CD8-positive, alpha-beta memory T cell (primary cell): ENCODE measurements around the gene NFATC2. TPM values are rescaled to one million over a fixed set of nuclear protein-coding genes. Genes with fewer than 3 reads are reported as not detected.

Experiments
- CTCF ChIA-PET: fragments of 350-600 bp; sonication (Branson Sonifier 250); formaldehyde crosslinking; loops from one replicate; lab custom pipeline; 2021; ENCODE audit warnings: antibody characterized with exemption; lab: Charles Lee
- POLR2A ChIA-PET: fragments of 350-600 bp; sonication (Branson Sonifier 250); formaldehyde crosslinking; loops from one replicate; lab custom pipeline; 2021; ENCODE audit warnings: antibody characterized with exemption; lab: Charles Lee
- DNase-seq, 5 donors: peaks; one replicate each; pipeline versions ENCODE4 v3.0.0 to v3.0.0-alpha.2; 2020 to 2022; ENCODE audit warnings: mixed read lengths in 1 of 5
- H3K27ac ChIP-seq: one replicate; pipeline ENCODE4 v1.7.0; 2013; ENCODE audit warnings: low read depth, mild to moderate bottlenecking, low read length, moderate library complexity
- H3K27me3 ChIP-seq: 2 replicates; pipeline ENCODE4 v1.7.0; 2013; ENCODE audit warnings: low read length, mild to moderate bottlenecking; ENCODE audit not compliant: insufficient read depth, poor library complexity, severe bottlenecking
- H3K36me3 ChIP-seq: 2 replicates; pipeline ENCODE4 v1.7.0; 2013; ENCODE audit warnings: mild to moderate bottlenecking, low read length, moderate library complexity; ENCODE audit not compliant: insufficient read depth
- H3K4me1 ChIP-seq: 2 replicates; pipeline ENCODE4 v1.7.0; 2013; ENCODE audit warnings: mild to moderate bottlenecking, low read length, moderate library complexity; ENCODE audit not compliant: insufficient read depth
- H3K4me3 ChIP-seq: 2 replicates; pipeline ENCODE4 v1.7.0; 2013; ENCODE audit warnings: mild to moderate bottlenecking, low read length
- H3K9me3 ChIP-seq: 2 replicates; pipeline ENCODE4 v1.7.0; 2013; ENCODE audit warnings: mild to moderate bottlenecking, low read length
- H3K27ac Mint-ChIP-seq, 8 donors: one replicate each; pipeline ENCODE4 v1.8.0; 2020 to 2021; ENCODE audit warnings: mixed read lengths in 8 of 8, mild to moderate bottlenecking in 6 of 8, inconsistent platforms in 3 of 8, moderate library complexity in 3 of 8
- H3K27me3 Mint-ChIP-seq, 2 donors: one replicate each; pipeline ENCODE4 v1.8.0; 2020 to 2021; ENCODE audit warnings: mixed read lengths in 2 of 2, mild to moderate bottlenecking in 1 of 2, moderate library complexity in 1 of 2
- H3K36me3 Mint-ChIP-seq, 3 donors: one replicate each; pipeline ENCODE4 v1.8.0; 2020 to 2021; ENCODE audit warnings: mixed read lengths in 3 of 3, inconsistent platforms in 1 of 3, mild to moderate bottlenecking in 1 of 3
- H3K4me1 Mint-ChIP-seq, 3 donors: one replicate each; pipeline ENCODE4 v1.8.0; 2020 to 2021; ENCODE audit warnings: mixed read lengths in 3 of 3, inconsistent platforms in 1 of 3, mild to moderate bottlenecking in 1 of 3
- H3K4me3 Mint-ChIP-seq, 7 donors: one replicate each; pipeline ENCODE4 v1.8.0; 2020 to 2021; ENCODE audit warnings: mixed read lengths in 7 of 7, mild to moderate bottlenecking in 6 of 7, moderate library complexity in 4 of 7, inconsistent platforms in 2 of 7
- H3K9me3 Mint-ChIP-seq, 5 donors: one replicate each; pipeline ENCODE4 v1.8.0; 2020 to 2022; ENCODE audit warnings: mixed read lengths in 5 of 5, mild to moderate bottlenecking in 3 of 5, moderate library complexity in 2 of 5, inconsistent platforms in 1 of 5
- polyA plus RNA-seq: library from polyadenylated mRNA; unstranded; fragments of 300-500 nt; fragmentation: Illumina TruSeq; gene quantifications from one replicate; pipeline ENCODE4 v1.2.3, GENCODE V29; 2021
- total RNA-seq, 2 experiments: library from RNA; stranded (reverse); gene quantifications; one replicate each; pipeline ENCODE4 v1.2.3, GENCODE V29; 2021

Gene NFATC2
- total RNA-seq (10 to 100 TPM; 63.0 to 64.4 TPM), polyA plus RNA-seq (52.1 TPM)

- Histone ChIP-seq H3K9me3 (no peaks in the 10 kb centered on the region), H3K27me3 (no peaks in the 10 kb centered on the region), H3K27ac (peak within 1 kb of the TSS; percentile 96), H3K36me3 (no peaks in the 10 kb centered on the region), H3K4me1 (peaks cover 34% of the 10 kb centered on the region), H3K4me3 (peak within 1 kb of the TSS; percentile 95)
- H3K36me3 Mint-ChIP-seq = peaks cover 8 to 35% (median 18%) of the 10 kb centered on the region in 3 donors
- peak within 1 kb of the TSS; percentile 95 to 100 (median 98) for H3K27ac Mint-ChIP-seq
- H3K4me1 Mint-ChIP-seq = peaks cover 41 to 46% (median 44%) of the 10 kb centered on the region in 3 donors
- CTCF ChIA-PET = interaction anchor here (0.7 to 4.6 kb wide), 15 partner anchors 10 to 157 kb away, joined by 3 to 25 read pairs (median 5); no protein-coding TSS in a partner anchor
- peaks cover 0 to 3% of the 10 kb centered on the region in 2 donors for H3K27me3 Mint-ChIP-seq
- H3K9me3 Mint-ChIP-seq = peaks cover 0 to 3% (median 0%) of the 10 kb centered on the region in 5 donors
- peak within 1 kb of the TSS; percentile 93 to 100 (median 97) for H3K4me3 Mint-ChIP-seq
- DNase-seq = peak; percentile 50 to 74 (median 63)
- POLR2A ChIA-PET = interaction anchor here (0.7 to 1.2 kb wide), 5 partner anchors 13 to 131 kb away, joined by 3 to 5 read pairs (median 3); no protein-coding TSS in a partner anchor
These were observed at the start of gene NFATC2 for GRCh38 chr20:51542571-51543421. NFATC2 (minus strand) TSS chr20:51542719; CDS start chr20:51542499, 220 bp downstream.

DNA sequence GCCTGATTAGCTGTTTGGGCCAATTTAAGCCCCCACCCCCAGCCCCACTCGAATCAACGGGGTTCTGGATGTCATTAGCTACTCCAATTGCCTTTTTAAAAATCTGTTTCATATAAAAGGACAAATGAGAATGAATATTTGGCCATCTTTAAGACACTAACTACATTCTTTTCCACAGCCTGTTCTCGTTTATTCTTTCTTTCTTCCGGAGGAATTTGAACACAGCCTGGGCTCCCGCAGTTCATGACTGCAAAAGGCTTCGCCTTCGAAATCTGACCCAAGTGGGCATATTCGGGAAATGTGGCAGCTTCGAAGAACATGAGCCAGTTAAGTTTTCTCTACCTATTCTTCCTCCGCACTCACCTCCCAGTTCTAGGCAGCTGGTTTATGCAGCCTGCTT is 49.4 kb upstream of the NFATC2 start:
- Mint-ChIP-seq H3K4me3 (no peak overlapping the region), H3K4me1 (peaks cover 17 to 30% (median 29%) of the 10 kb centered on the region in 3 donors), H3K36me3 (no peaks in the 10 kb centered on the region), H3K27me3 (no peaks in the 10 kb centered on the region), H3K27ac (no peak overlapping the region), H3K9me3 (no peaks in the 10 kb centered on the region)
- POLR2A ChIA-PET = no interaction called here
- Histone ChIP-seq H3K4me3 (no peak overlapping the region), H3K36me3 (no peaks in the 10 kb centered on the region), H3K4me1 (peaks cover 10% of the 10 kb centered on the region), H3K9me3 (no peaks in the 10 kb centered on the region), H3K27me3 (no peaks in the 10 kb centered on the region), H3K27ac (no peak overlapping the region)
- CTCF ChIA-PET = interaction anchor here (0.7 kb wide), 1 partner anchor 206 kb away, joined by 3 read pairs; no protein-coding TSS in a partner anchor
- no peak for DNase-seq

- peak overlapping the region; percentile 53 to 91 (median 80) for H3K27ac Mint-ChIP-seq
- H3K36me3 Mint-ChIP-seq = no peaks in the 10 kb centered on the region
- peaks cover 0 to 2% of the 10 kb centered on the region in 2 donors for H3K27me3 Mint-ChIP-seq
- Histone ChIP-seq H3K27ac (no peak overlapping the region), H3K9me3 (no peaks in the 10 kb centered on the region), H3K36me3 (no peaks in the 10 kb centered on the region), H3K27me3 (no peaks in the 10 kb centered on the region), H3K4me3 (no peak overlapping the region), H3K4me1 (peaks cover 6% of the 10 kb centered on the region)
- POLR2A ChIA-PET = no interaction called here
- CTCF ChIA-PET = no interaction called here
- H3K4me1 Mint-ChIP-seq = peaks cover 12 to 20% (median 18%) of the 10 kb centered on the region in 3 donors
- H3K4me3 Mint-ChIP-seq = peak overlapping the region in 4 of 7 donors; percentile 1 to 41 (median 28)
- DNase-seq = peak in 1 of 5 donors; percentile 37
- H3K9me3 Mint-ChIP-seq = no peaks in the 10 kb centered on the region
These were observed 46.2 kb upstream of the NFATC2 start for GRCh38 chr20:51588762-51589161.

DNA sequence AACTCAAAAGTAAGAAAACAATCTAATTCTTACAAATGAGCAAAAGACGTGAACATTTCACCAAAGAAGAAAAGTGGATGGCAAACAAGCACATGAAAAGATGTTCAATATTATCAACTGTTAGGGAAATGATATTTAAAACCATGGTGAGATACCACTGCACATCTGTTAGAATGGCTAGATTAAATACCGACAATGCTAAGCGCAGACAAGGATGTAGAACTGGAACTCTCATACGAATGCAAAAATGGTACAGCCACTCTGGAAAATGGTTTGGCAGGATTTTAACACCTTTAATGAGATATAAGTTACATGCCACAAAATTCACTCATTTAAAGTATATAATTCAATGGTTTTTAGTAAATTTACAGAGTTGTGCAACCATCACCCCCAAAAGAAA is 44.6 kb upstream of the NFATC2 start:
- no peak for DNase-seq
- H3K9me3 Mint-ChIP-seq = no peaks in the 10 kb centered on the region
- Histone ChIP-seq H3K9me3 (no peaks in the 10 kb centered on the region), H3K27me3 (no peaks in the 10 kb centered on the region), H3K36me3 (no peaks in the 10 kb centered on the region), H3K27ac (no peak overlapping the region), H3K4me3 (no peak overlapping the region), H3K4me1 (peaks cover 6% of the 10 kb centered on the region)
- no peak overlapping the region for H3K4me3 Mint-ChIP-seq
- POLR2A ChIA-PET = no interaction called here
- CTCF ChIA-PET = interaction anchor here (1.1 kb wide), 1 partner anchor 14 kb away, joined by 3 read pairs; no protein-coding TSS in a partner anchor
- no peak overlapping the region for H3K27ac Mint-ChIP-seq
- peaks cover 0 to 2% of the 10 kb centered on the region in 2 donors for H3K27me3 Mint-ChIP-seq
- no peaks in the 10 kb centered on the region for H3K36me3 Mint-ChIP-seq
- H3K4me1 Mint-ChIP-seq = peaks cover 12 to 21% (median 15%) of the 10 kb centered on the region in 3 donors

DNA sequence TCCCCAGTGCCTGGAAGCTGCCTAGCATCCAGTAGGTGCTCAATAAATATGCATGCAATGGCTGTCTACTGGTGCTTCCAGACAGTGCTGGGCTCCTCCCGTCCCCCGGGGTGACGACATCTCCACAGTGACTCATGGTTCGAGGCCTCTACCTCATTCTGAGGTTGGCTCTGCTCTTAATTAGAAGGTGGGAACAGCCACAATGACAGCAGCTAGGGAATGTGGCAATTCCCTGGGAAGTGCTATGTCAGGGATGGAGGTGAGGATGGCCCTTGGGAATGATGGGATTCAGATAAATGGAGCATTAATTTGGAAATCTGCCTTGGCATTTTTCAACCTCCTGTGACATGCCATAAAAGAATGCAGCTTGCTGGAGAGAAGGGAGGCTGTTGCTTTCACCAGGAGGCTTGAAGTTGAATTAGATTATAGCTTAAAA is 43.5 kb upstream of the NFATC2 start:
- ChIA-PET CTCF (interaction anchor here (0.8 to 1.8 kb wide), 2 partner anchors 9 to 113 kb away, joined by 3 to 5 read pairs; no protein-coding TSS in a partner anchor), POLR2A (no interaction called here)
- H3K4me1 Mint-ChIP-seq = peaks cover 12 to 23% (median 15%) of the 10 kb centered on the region in 3 donors
- Histone ChIP-seq H3K27me3 (no peaks in the 10 kb centered on the region), H3K36me3 (no peaks in the 10 kb centered on the region), H3K4me1 (peaks cover 6% of the 10 kb centered on the region), H3K27ac (no peak overlapping the region), H3K9me3 (no peaks in the 10 kb centered on the region), H3K4me3 (no peak overlapping the region)
- H3K4me3 Mint-ChIP-seq = no peak overlapping the region
- H3K36me3 Mint-ChIP-seq = no peaks in the 10 kb centered on the region
- H3K27me3 Mint-ChIP-seq = peaks cover 0 to 2% of the 10 kb centered on the region in 2 donors
- DNase-seq = no peak
- H3K9me3 Mint-ChIP-seq = no peaks in the 10 kb centered on the region
- no peak overlapping the region for H3K27ac Mint-ChIP-seq

GRCh38 chr20:51585148-51585547 is 42.6 kb upstream of the NFATC2 start:
- no peak overlapping the region for H3K4me3 Mint-ChIP-seq
- H3K9me3 ChIP-seq = no peaks in the 10 kb centered on the region
- no peaks in the 10 kb centered on the region for H3K9me3 Mint-ChIP-seq
- peaks cover 12 to 23% (median 15%) of the 10 kb centered on the region in 3 donors for H3K4me1 Mint-ChIP-seq
- POLR2A ChIA-PET = no interaction called here
- H3K36me3 ChIP-seq = no peaks in the 10 kb centered on the region
- no peak overlapping the region for H3K27ac ChIP-seq
- H3K27me3 ChIP-seq = no peaks in the 10 kb centered on the region
- no peak for DNase-seq
- no peak overlapping the region for H3K4me3 ChIP-seq
- no peaks in the 10 kb centered on the region for H3K36me3 Mint-ChIP-seq
- H3K27me3 Mint-ChIP-seq = peaks cover 0 to 2% of the 10 kb centered on the region in 2 donors
- CTCF ChIA-PET = interaction anchor here (0.7 to 1.8 kb wide), 3 partner anchors 9 to 199 kb away, joined by 3 to 5 read pairs (median 3); no protein-coding TSS in a partner anchor
- H3K4me1 ChIP-seq = peaks cover 6% of the 10 kb centered on the region
- H3K27ac Mint-ChIP-seq = peak overlapping the region in 1 of 8 donors; percentile 80

DNA sequence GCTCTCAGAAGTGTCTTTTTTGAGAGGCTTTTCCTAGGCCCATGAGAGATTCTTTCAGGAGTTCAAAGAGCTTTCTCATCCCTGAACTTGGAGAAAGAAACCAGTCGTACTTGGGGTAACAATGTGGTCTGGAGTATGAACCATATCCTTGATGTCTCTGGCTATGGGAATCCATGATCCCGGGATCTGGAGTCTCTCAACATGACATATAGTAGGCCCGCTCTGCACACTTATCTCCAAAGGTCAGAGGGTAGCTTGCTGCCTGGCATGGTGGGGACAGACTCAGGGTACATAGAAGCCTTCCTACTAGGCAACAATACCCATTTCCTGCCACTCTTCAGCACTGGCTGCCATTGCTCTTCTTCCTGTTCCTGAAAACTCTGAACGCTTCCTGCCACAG is 42.2 kb upstream of the NFATC2 start:
- Mint-ChIP-seq H3K36me3 (no peaks in the 10 kb centered on the region), H3K4me1 (peaks cover 12 to 23% (median 15%) of the 10 kb centered on the region in 3 donors), H3K9me3 (no peaks in the 10 kb centered on the region), H3K27me3 (peaks cover 0 to 3% of the 10 kb centered on the region in 2 donors), H3K27ac (peak overlapping the region in 1 of 8 donors; percentile 80), H3K4me3 (no peak overlapping the region)
- CTCF ChIA-PET = interaction anchor here (0.7 to 1.8 kb wide), 3 partner anchors 10 to 199 kb away, joined by 3 to 5 read pairs (median 4); no protein-coding TSS in a partner anchor
- H3K9me3 ChIP-seq = no peaks in the 10 kb centered on the region
- POLR2A ChIA-PET = no interaction called here
- peaks cover 6% of the 10 kb centered on the region for H3K4me1 ChIP-seq
- DNase-seq = no peak
- H3K36me3 ChIP-seq = no peaks in the 10 kb centered on the region
- H3K27ac ChIP-seq = no peak overlapping the region
- H3K4me3 ChIP-seq = no peak overlapping the region
- no peaks in the 10 kb centered on the region for H3K27me3 ChIP-seq
